H9 (cell line): ENCODE data around the gene HEPN1. TPM values are rescaled to one million over a fixed set of nuclear protein-coding genes. Genes with fewer than 3 reads are reported as not detected.

Source experiments
- DNase-seq: peaks from one replicate; pipeline ENCODE4 v3.0.0-alpha.2; 2017
- H2AFZ ChIP-seq: one replicate; pipeline ENCODE4 v1.6.1; 2013; ENCODE audit warnings: mild to moderate bottlenecking, low read length, control low read depth, moderate library complexity
- H2AK5ac ChIP-seq: 2 replicates; pipeline ENCODE4 v1.6.1; 2013; ENCODE audit warnings: low read length, control low read depth, mixed read lengths; ENCODE audit not compliant: insufficient read length
- H2BK120ac ChIP-seq: one replicate; pipeline ENCODE4 v1.6.1; 2013; ENCODE audit warnings: low read depth, mild to moderate bottlenecking, low read length, control low read depth, inconsistent platforms; ENCODE audit not compliant: poor library complexity, severe bottlenecking
- H2BK12ac ChIP-seq: 2 replicates; pipeline ENCODE4 v1.6.1; 2013; ENCODE audit warnings: low read length, control low read depth, mixed read lengths, low read depth; ENCODE audit not compliant: insufficient read length
- H2BK15ac ChIP-seq: 2 replicates; pipeline ENCODE4 v1.6.1; 2013; ENCODE audit warnings: low read depth, low read length, control low read depth
- H2BK20ac ChIP-seq: one replicate; pipeline ENCODE4 v1.6.1; 2013; ENCODE audit warnings: low read depth, mild to moderate bottlenecking, low read length, control low read depth, inconsistent platforms; ENCODE audit not compliant: poor library complexity, severe bottlenecking
- H2BK5ac ChIP-seq: 2 replicates; pipeline ENCODE4 v1.6.1; 2013; ENCODE audit warnings: low read length, control low read depth, mixed read lengths; ENCODE audit not compliant: insufficient read length
- H3K14ac ChIP-seq: 2 replicates; pipeline ENCODE4 v1.6.1; 2013; ENCODE audit warnings: low read length, control low read depth; ENCODE audit not compliant: insufficient read depth
- H3K18ac ChIP-seq: 2 replicates; pipeline ENCODE4 v1.6.1; 2013; ENCODE audit warnings: low read depth, mild to moderate bottlenecking, mixed read lengths, low read length, control low read depth; ENCODE audit not compliant: insufficient read length
- H3K23ac ChIP-seq: 2 replicates; pipeline ENCODE4 v1.6.1; 2013; ENCODE audit warnings: low read length, control low read depth, mixed read lengths, low read depth; ENCODE audit not compliant: insufficient read length
- H3K23me2 ChIP-seq: 2 replicates; pipeline ENCODE4 v1.6.1; 2013; ENCODE audit warnings: low read depth, mild to moderate bottlenecking, mixed read lengths, low read length, control low read depth; ENCODE audit not compliant: insufficient read length, poor library complexity, severe bottlenecking
- H3K27ac ChIP-seq: 2 replicates; pipeline ENCODE4 v1.5.1; 2013; ENCODE audit warnings: low read length, control low read depth, mixed read lengths, low read depth; ENCODE audit not compliant: insufficient read length
- H3K27me3 ChIP-seq: 2 replicates; pipeline ENCODE4 v1.6.1; 2013; ENCODE audit warnings: low read length, control low read depth, inconsistent platforms; ENCODE audit not compliant: insufficient read depth
- H3K4ac ChIP-seq: 2 replicates; pipeline ENCODE4 v1.6.1; 2013; ENCODE audit warnings: low read depth, mild to moderate bottlenecking, control low read depth, inconsistent platforms, low read length, moderate library complexity
- H3K4me1 ChIP-seq: 2 replicates; pipeline ENCODE4 v1.6.1; 2013; ENCODE audit warnings: low read length, control low read depth, inconsistent platforms; ENCODE audit not compliant: insufficient read depth
- H3K4me2 ChIP-seq: 2 replicates; pipeline ENCODE4 v1.6.1; 2013; ENCODE audit warnings: low read length, control low read depth, mixed read lengths; ENCODE audit not compliant: insufficient read length, insufficient read depth
- H3K56ac ChIP-seq: 2 replicates; pipeline ENCODE4 v1.6.1; 2013; ENCODE audit warnings: low read depth, mild to moderate bottlenecking, mixed read lengths, low read length, control low read depth; ENCODE audit not compliant: insufficient read length
- H3K79me1 ChIP-seq: 2 replicates; pipeline ENCODE4 v1.6.1; 2013; ENCODE audit warnings: low read depth, mild to moderate bottlenecking, moderate library complexity, low read length, control low read depth, inconsistent platforms; ENCODE audit not compliant: insufficient read depth, poor library complexity, severe bottlenecking
- H3K79me2 ChIP-seq: 2 replicates; pipeline ENCODE4 v1.6.1; 2013; ENCODE audit warnings: low read length, control low read depth, inconsistent platforms; ENCODE audit not compliant: insufficient read depth
- H3K9ac ChIP-seq: 2 replicates; pipeline ENCODE4 v1.6.1; 2013; ENCODE audit warnings: low read length, control low read depth, mixed read lengths; ENCODE audit not compliant: insufficient read length; ENCODE audit errors: extremely low read depth
- H3K9me3 ChIP-seq: one replicate; pipeline ENCODE4 v1.6.1; 2013; ENCODE audit warnings: low read depth, low read length, inconsistent platforms; ENCODE audit not compliant: control insufficient read depth
- H3T11ph ChIP-seq: one replicate; pipeline ENCODE4 v1.6.1; 2013; ENCODE audit warnings: mild to moderate bottlenecking, low read length, control low read depth, inconsistent platforms
- H4K20me1 ChIP-seq: one replicate; pipeline ENCODE4 v1.6.1; 2013; ENCODE audit not compliant: control insufficient read depth, insufficient read length, insufficient read depth
- H4K5ac ChIP-seq: 2 replicates; pipeline ENCODE4 v1.6.1; 2013; ENCODE audit warnings: low read depth, mild to moderate bottlenecking, mixed read lengths, low read length, control low read depth; ENCODE audit not compliant: insufficient read length
- H4K8ac ChIP-seq: replicated peaks from 2 replicates; pipeline ENCODE4 v1.6.1; 2013; ENCODE audit warnings: low read length, control low read depth, mixed read lengths, low read depth; ENCODE audit not compliant: insufficient read length
- H4K91ac ChIP-seq: 2 replicates; pipeline ENCODE4 v1.6.1; 2013; ENCODE audit warnings: low read depth, mild to moderate bottlenecking, moderate library complexity, mixed read lengths, low read length, control low read depth; ENCODE audit not compliant: insufficient read length
- H3K27ac Mint-ChIP-seq, 3 experiments: 2 replicates in 2 of 3; 3 replicates in 1 of 3; pipeline ENCODE4 v1.8.0; 2020 to 2021; ENCODE audit warnings: mixed read lengths in 3 of 3, mild to moderate bottlenecking in 1 of 3, moderate library complexity in 1 of 3
- H3K27me3 Mint-ChIP-seq: 2 replicates; pipeline ENCODE4 v1.8.0; 2021; ENCODE audit warnings: low read depth, mild to moderate bottlenecking, moderate library complexity, mixed read lengths
- H3K36me3 Mint-ChIP-seq, 3 experiments: 2 replicates in 2 of 3; 3 replicates in 1 of 3; pipeline ENCODE4 v1.8.0; 2020 to 2021; ENCODE audit warnings: low read depth in 3 of 3, mixed read lengths in 3 of 3; ENCODE audit not compliant: insufficient read depth in 1 of 3
- H3K4me1 Mint-ChIP-seq, 2 experiments: 2 replicates each; pipeline ENCODE4 v1.8.0; 2020; ENCODE audit warnings: mixed read lengths in 2 of 2
- H3K4me3 Mint-ChIP-seq, 2 experiments: 2 replicates in 1 of 2; 3 replicates in 1 of 2; pipeline ENCODE4 v1.8.0; 2020 to 2021; ENCODE audit warnings: mild to moderate bottlenecking in 2 of 2, mixed read lengths in 2 of 2, moderate library complexity in 1 of 2
- H3K9me3 Mint-ChIP-seq, 2 experiments: 2 replicates in 1 of 2; 3 replicates in 1 of 2; pipeline ENCODE4 v1.8.0; 2020; ENCODE audit warnings: mild to moderate bottlenecking in 2 of 2, mixed read lengths in 2 of 2, moderate library complexity in 1 of 2
- WGBS: extraction: QIAGEN DNeasy Blood & Tissue Kit; methylation state at CpG from one replicate; pipeline ENCODE4 v1.1.7; 2013; ENCODE audit warnings: missing lambda C conversion rate, low lambda C conversion rate, mixed read lengths; ENCODE audit not compliant: insufficient read length; ENCODE audit errors: extremely low coverage; 5-methylcytosine and 5-hydroxymethylcytosine counted together
- total RNA-seq: library from RNA; stranded (reverse); gene quantifications from 2 replicates; pipeline ENCODE4 v1.2.1, GENCODE V29; 2021
- TF ChIP-seq, protein P1 (sequence below): fragments of 200-600 bp; sonication (generic); conservative IDR thresholded peaks from 3 replicates; pipeline ENCODE4 v1.8.0; 2021; ENCODE audit warnings: antibody characterized with exemption, mild to moderate bottlenecking

The HEPN1 gene
- total RNA-seq, 1 experiment from 2014 or later: not detected

- Histone ChIP-seq H2AFZ (no peak overlapping the region), H3K23ac (no peak overlapping the region), H2BK5ac (no peak overlapping the region), H4K5ac (no peak overlapping the region), H3K18ac (no peak overlapping the region), H3K27me3 (no peaks in the 10 kb centered on the region; the same call in 1 of the 2 replicates), H3K4me2 (no peak overlapping the region), H3K79me2 (no peaks in the 10 kb centered on the region), H3K4me1 (no peaks in the 10 kb centered on the region), H2BK20ac (no peak overlapping the region), H2BK120ac (no peak overlapping the region), H3K27ac (no peak overlapping the region), H3K14ac (no peak overlapping the region), H3K56ac (no peak overlapping the region), H4K91ac (no peak overlapping the region), H2BK15ac (no peak overlapping the region), H2BK12ac (no peak overlapping the region), H3K23me2 (no peaks in the 10 kb centered on the region), H3T11ph (no peak overlapping the region), H2AK5ac (no peak overlapping the region), H4K8ac (no peak overlapping the region), H4K20me1 (no peaks in the 10 kb centered on the region), H3K9ac (no peak overlapping the region), H3K79me1 (no peaks in the 10 kb centered on the region), H3K4ac (no peak overlapping the region), H3K9me3 (no peaks in the 10 kb centered on the region)
- H3K9me3 Mint-ChIP-seq: no peaks in the 10 kb centered on the region
- peaks cover 0 to 7% of the 10 kb centered on the region in 2 experiments; a peak in 1 of 4 replicates for H3K4me1 Mint-ChIP-seq
- H3K27me3 Mint-ChIP-seq: peaks cover 24% of the 10 kb centered on the region
- DNase-seq: no peak
- no CpG with 5 or more reads among the region's 3 CpGs for WGBS
- TF ChIP-seq, protein P1, sequence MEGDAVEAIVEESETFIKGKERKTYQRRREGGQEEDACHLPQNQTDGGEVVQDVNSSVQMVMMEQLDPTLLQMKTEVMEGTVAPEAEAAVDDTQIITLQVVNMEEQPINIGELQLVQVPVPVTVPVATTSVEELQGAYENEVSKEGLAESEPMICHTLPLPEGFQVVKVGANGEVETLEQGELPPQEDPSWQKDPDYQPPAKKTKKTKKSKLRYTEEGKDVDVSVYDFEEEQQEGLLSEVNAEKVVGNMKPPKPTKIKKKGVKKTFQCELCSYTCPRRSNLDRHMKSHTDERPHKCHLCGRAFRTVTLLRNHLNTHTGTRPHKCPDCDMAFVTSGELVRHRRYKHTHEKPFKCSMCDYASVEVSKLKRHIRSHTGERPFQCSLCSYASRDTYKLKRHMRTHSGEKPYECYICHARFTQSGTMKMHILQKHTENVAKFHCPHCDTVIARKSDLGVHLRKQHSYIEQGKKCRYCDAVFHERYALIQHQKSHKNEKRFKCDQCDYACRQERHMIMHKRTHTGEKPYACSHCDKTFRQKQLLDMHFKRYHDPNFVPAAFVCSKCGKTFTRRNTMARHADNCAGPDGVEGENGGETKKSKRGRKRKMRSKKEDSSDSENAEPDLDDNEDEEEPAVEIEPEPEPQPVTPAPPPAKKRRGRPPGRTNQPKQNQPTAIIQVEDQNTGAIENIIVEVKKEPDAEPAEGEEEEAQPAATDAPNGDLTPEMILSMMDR: no peak
- no peak overlapping the region for H3K27ac Mint-ChIP-seq
- no peak overlapping the region for H3K4me3 Mint-ChIP-seq
- no peaks in the 10 kb centered on the region for H3K36me3 Mint-ChIP-seq
Observed at GRCh38 chr11:124937336-124937935, 18.4 kb downstream of the HEPN1 start.
